ENCODE results near the gene CNTNAP2. TPM values are rescaled to one million over a fixed set of nuclear protein-coding genes. Genes with fewer than 3 reads are reported as not detected.

The CNTNAP2 gene
- total and polyA plus RNA-seq, 2 experiments from 2014 or later = not detected

GRCh38 chr7:147412109-147412508 is 1295.5 kb downstream of the CNTNAP2 start:
- Histone ChIP-seq H3K4me3 (no peak overlapping the region), H3K27ac (peak overlapping the region; percentile 41), H3K4me1 (ENCODE audit: insufficient read depth) (peaks cover 25% of the 10 kb centered on the region; the same call in 1 of the 2 replicates), H2AFZ (no peak overlapping the region), H3K4me2 (ENCODE audit: unreplicated experiment) (peak overlapping the region; percentile 14), H3K9ac (no peak overlapping the region), H3K9me2 (ENCODE audit: insufficient read depth) (no peaks in the 10 kb centered on the region), H3K79me2 (ENCODE audit: insufficient read depth) (no peaks in the 10 kb centered on the region), H3K9me3 (ENCODE audit: low read depth) (no peaks in the 10 kb centered on the region), H3K27me3 (replicated peaks; ENCODE audit: insufficient read depth) (no peaks in the 10 kb centered on the region), H4K20me1 (ENCODE audit: insufficient read depth) (no peaks in the 10 kb centered on the region), H3K36me3 (ENCODE audit: low read depth) (no peaks in the 10 kb centered on the region), H3F3A (ENCODE audit: insufficient read depth) (peaks cover 15% of the 10 kb centered on the region; the same call in 1 of the 2 replicates)
- TF ChIP-seq EZH2 (IDR thresholded peaks at IDR 0.05; ENCODE audit: insufficient read depth, poor library complexity, severe bottlenecking) (no peak), EZH2phosphoT487 (IDR thresholded peaks at IDR 0.05; ENCODE audit: insufficient read depth, low read depth) (no peak)
- 12 to 18% methylated on average over 2 of the region's 2 CpGs for WGBS, 2 experiments (ENCODE audit: low coverage in 1 of 2, low lambda C conversion rate in 2 of 2, missing lambda C conversion rate in 2 of 2)
- in situ Hi-C loops (cut with MboI) = no loop called here
- no peak for DNase-seq

- H3K9ac ChIP-seq = peak overlapping the region; percentile 19; the same call in 1 of the 2 replicates
- no peaks in the 10 kb centered on the region for H3K36me3 ChIP-seq (ENCODE audit: low read depth)
- no peaks in the 10 kb centered on the region for H3K27me3 ChIP-seq (replicated peaks; ENCODE audit: insufficient read depth)
- TF ChIP-seq EZH2phosphoT487 (IDR thresholded peaks at IDR 0.05; ENCODE audit: insufficient read depth, low read depth) (no peak), EZH2 (IDR thresholded peaks at IDR 0.05; ENCODE audit: insufficient read depth, poor library complexity, severe bottlenecking) (no peak)
- H2AFZ ChIP-seq = 0 out of 2 replicates have a peak overlapping the region, but pooled peaks have one; percentile 16
- peaks cover 15% of the 10 kb centered on the region; the same call in 1 of the 2 replicates for H3F3A ChIP-seq (ENCODE audit: insufficient read depth)
- peak overlapping the region; percentile 62 for H3K27ac ChIP-seq
- no peaks in the 10 kb centered on the region for H4K20me1 ChIP-seq (ENCODE audit: insufficient read depth)
- H3K9me2 ChIP-seq (ENCODE audit: insufficient read depth) = no peaks in the 10 kb centered on the region
- peak overlapping the region; percentile 56 for H3K4me2 ChIP-seq (ENCODE audit: unreplicated experiment)
- peak overlapping the region; percentile 48 for H3K4me3 ChIP-seq
- H3K9me3 ChIP-seq (ENCODE audit: low read depth) = no peaks in the 10 kb centered on the region
- peak; percentile 65 for DNase-seq
- peaks cover 25% of the 10 kb centered on the region; the same call in 1 of the 2 replicates for H3K4me1 ChIP-seq (ENCODE audit: insufficient read depth)
- WGBS, 2 experiments (ENCODE audit: low coverage in 1 of 2, low lambda C conversion rate in 2 of 2, missing lambda C conversion rate in 2 of 2) = 7 to 8% methylated on average over 8 of the region's 8 CpGs
- in situ Hi-C loops (cut with MboI) = no loop called here
- no peaks in the 10 kb centered on the region for H3K79me2 ChIP-seq (ENCODE audit: insufficient read depth)
Observed at GRCh38 chr7:147412782-147413556, 1296.4 kb downstream of the CNTNAP2 start.

- Histone ChIP-seq H3K36me3 (ENCODE audit: low read depth) (no peaks in the 10 kb centered on the region), H3K4me3 (peak overlapping the region; percentile 48), H3K79me2 (ENCODE audit: insufficient read depth) (no peaks in the 10 kb centered on the region), H3F3A (ENCODE audit: insufficient read depth) (peaks cover 15% of the 10 kb centered on the region; the same call in 1 of the 2 replicates), H3K27ac (peak overlapping the region; percentile 62), H3K27me3 (replicated peaks; ENCODE audit: insufficient read depth) (no peaks in the 10 kb centered on the region), H3K9ac (peak overlapping the region; percentile 19; the same call in 1 of the 2 replicates), H3K9me2 (ENCODE audit: insufficient read depth) (no peaks in the 10 kb centered on the region), H3K9me3 (ENCODE audit: low read depth) (no peaks in the 10 kb centered on the region), H4K20me1 (ENCODE audit: insufficient read depth) (no peaks in the 10 kb centered on the region), H2AFZ (no peak overlapping the region), H3K4me2 (ENCODE audit: unreplicated experiment) (peak overlapping the region; percentile 56), H3K4me1 (ENCODE audit: insufficient read depth) (peaks cover 25% of the 10 kb centered on the region; the same call in 1 of the 2 replicates)
- TF ChIP-seq EZH2 (IDR thresholded peaks at IDR 0.05; ENCODE audit: insufficient read depth, poor library complexity, severe bottlenecking) = no peak
- no peak for TF ChIP-seq EZH2phosphoT487 (IDR thresholded peaks at IDR 0.05; ENCODE audit: insufficient read depth, low read depth)
- no peak for DNase-seq
- in situ Hi-C loops (cut with MboI) = no loop called here
Observed at GRCh38 chr7:147413557-147413870, 1296.9 kb downstream of the CNTNAP2 start.

- H3K4me3 ChIP-seq = no peak overlapping the region
- H3K4me1 ChIP-seq (ENCODE audit: insufficient read depth) = peaks cover 22% of the 10 kb centered on the region; the same call in 1 of the 2 replicates
- no peak for DNase-seq
- 56 to 62% methylated on average over 1 of the region's 1 CpG for WGBS, 2 experiments (ENCODE audit: low coverage in 1 of 2, low lambda C conversion rate in 2 of 2, missing lambda C conversion rate in 2 of 2)
- no peak overlapping the region for H2AFZ ChIP-seq
- H3K9me3 ChIP-seq (ENCODE audit: low read depth) = no peaks in the 10 kb centered on the region
- H3F3A ChIP-seq (ENCODE audit: insufficient read depth) = peaks cover 15% of the 10 kb centered on the region; the same call in 1 of the 2 replicates
- no peaks in the 10 kb centered on the region for H3K36me3 ChIP-seq (ENCODE audit: low read depth)
- H3K79me2 ChIP-seq (ENCODE audit: insufficient read depth) = no peaks in the 10 kb centered on the region
- H3K9ac ChIP-seq = no peak overlapping the region
- no peak overlapping the region for H3K4me2 ChIP-seq (ENCODE audit: unreplicated experiment)
- H3K27me3 ChIP-seq (replicated peaks; ENCODE audit: insufficient read depth) = no peaks in the 10 kb centered on the region
- no peak overlapping the region for H3K27ac ChIP-seq
- H3K9me2 ChIP-seq (ENCODE audit: insufficient read depth) = no peaks in the 10 kb centered on the region
- in situ Hi-C loops (cut with MboI) = no loop called here
- TF ChIP-seq EZH2phosphoT487 (IDR thresholded peaks at IDR 0.05; ENCODE audit: insufficient read depth, low read depth) (no peak), EZH2 (IDR thresholded peaks at IDR 0.05; ENCODE audit: insufficient read depth, poor library complexity, severe bottlenecking) (no peak)
- H4K20me1 ChIP-seq (ENCODE audit: insufficient read depth) = no peaks in the 10 kb centered on the region
Observed at GRCh38 chr7:147415991-147416390, 1299.4 kb downstream of the CNTNAP2 start.

All from GM23248 (cell line).